Measurements from ENCODE around the gene OR8D1. TPM values are rescaled to one million over a fixed set of nuclear protein-coding genes. Genes with fewer than 3 reads are reported as not detected.

OR8D1 gene
- total RNA-seq, 2 experiments from 2014 or later, result not detected

GRCh38 chr11:124322356-124322755 lies 8.6 kb upstream of the OR8D1 start:
- Mint-ChIP-seq H3K36me3 (ENCODE audit: low read depth) (no peaks in the 10 kb centered on the region), H3K4me1 (ENCODE audit: low read depth) (no peaks in the 10 kb centered on the region), H3K4me3 (no peak overlapping the region), H3K27ac (no peak overlapping the region), H3K27me3 (peaks cover 32% of the 10 kb centered on the region), H3K9me3 (no peaks in the 10 kb centered on the region)
- no peaks in the 10 kb centered on the region for H3K4me1 ChIP-seq (ENCODE audit: insufficient read depth, low read length)
- no peak for TF ChIP-seq CTCF (IDR thresholded peaks at IDR 0.05)
- H3K36me3 ChIP-seq (ENCODE audit: insufficient read depth, low read length), result no peaks in the 10 kb centered on the region
- no peak overlapping the region for H3K4me3 ChIP-seq (ENCODE audit: low read length)
- no peaks in the 10 kb centered on the region for H3K9me3 ChIP-seq (ENCODE audit: control insufficient read depth in 1 of 2, insufficient read depth in 1 of 2, low read length in 2 of 2)
- ChIA-PET POLR2A (no interaction called here), CTCF (no interaction called here)
- ATAC-seq (ENCODE audit: poor library complexity) (no peak), DNase-seq (no peak)
- peaks cover 0 to 4% of the 10 kb centered on the region in 2 experiments for H3K27me3 ChIP-seq (ENCODE audit: control insufficient read depth in 1 of 2, insufficient read depth in 2 of 2, low read length in 2 of 2)
- intact Hi-C loops (cut with DNase I, micrococcal nuclease), result no loop called here
- no peak overlapping the region for H3K27ac ChIP-seq (ENCODE audit: low read depth in 1 of 2, low read length in 2 of 2)

GRCh38 chr11:124320097-124320496 lies 6.3 kb upstream of the OR8D1 start, which contains the start of gene OR8D2:
Gene OR8D2 (minus strand): TSS chr11:124320197. CDS start chr11:124320197, 0 bp downstream.
- Histone ChIP-seq H3K4me3 (ENCODE audit: low read length) (no peak within 1 kb of the TSS), H3K4me1 (ENCODE audit: insufficient read depth, low read length) (no peaks in the 10 kb centered on the region), H3K27me3 (ENCODE audit: control insufficient read depth in 1 of 2, insufficient read depth in 2 of 2, low read length in 2 of 2) (no peaks in the 10 kb centered on the region), H3K9me3 (ENCODE audit: control insufficient read depth in 1 of 2, insufficient read depth in 1 of 2, low read length in 2 of 2) (no peaks in the 10 kb centered on the region), H3K36me3 (ENCODE audit: insufficient read depth, low read length) (no peaks in the 10 kb centered on the region), H3K27ac (ENCODE audit: low read depth in 1 of 2, low read length in 2 of 2) (no peak within 1 kb of the TSS)
- ATAC-seq (ENCODE audit: poor library complexity) (no peak), DNase-seq (no peak)
- Mint-ChIP-seq H3K36me3 (ENCODE audit: low read depth) (no peaks in the 10 kb centered on the region), H3K27ac (no peak within 1 kb of the TSS), H3K9me3 (no peaks in the 10 kb centered on the region), H3K4me3 (no peak within 1 kb of the TSS), H3K4me1 (ENCODE audit: low read depth) (no peaks in the 10 kb centered on the region), H3K27me3 (peaks cover 25% of the 10 kb centered on the region)
- intact Hi-C loops (cut with DNase I, micrococcal nuclease), result no loop called here
- CTCF ChIA-PET, result no interaction called here
- POLR2A ChIA-PET, result no interaction called here
- TF ChIP-seq CTCF (IDR thresholded peaks at IDR 0.05), result no peak

- Mint-ChIP-seq H3K9me3 (no peaks in the 10 kb centered on the region), H3K4me1 (ENCODE audit: low read depth) (no peaks in the 10 kb centered on the region), H3K27ac (no peak overlapping the region), H3K27me3 (peaks cover 12% of the 10 kb centered on the region), H3K4me3 (no peak overlapping the region), H3K36me3 (ENCODE audit: low read depth) (no peaks in the 10 kb centered on the region)
- Histone ChIP-seq H3K36me3 (ENCODE audit: insufficient read depth, low read length) (no peaks in the 10 kb centered on the region), H3K27ac (ENCODE audit: low read depth in 1 of 2, low read length in 2 of 2) (no peak overlapping the region), H3K9me3 (ENCODE audit: control insufficient read depth in 1 of 2, insufficient read depth in 1 of 2, low read length in 2 of 2) (no peaks in the 10 kb centered on the region), H3K4me1 (ENCODE audit: insufficient read depth, low read length) (no peaks in the 10 kb centered on the region), H3K4me3 (ENCODE audit: low read length) (no peak overlapping the region), H3K27me3 (ENCODE audit: control insufficient read depth in 1 of 2, insufficient read depth in 2 of 2, low read length in 2 of 2) (no peaks in the 10 kb centered on the region)
- ChIA-PET POLR2A (no interaction called here), CTCF (no interaction called here)
- no peak for DNase-seq
- TF ChIP-seq CTCF (IDR thresholded peaks at IDR 0.05), result no peak
- no peak for ATAC-seq (ENCODE audit: poor library complexity)
- intact Hi-C loops (cut with DNase I, micrococcal nuclease), result no loop called here
Observed at GRCh38 chr11:124315052-124315451, 1.3 kb upstream of the OR8D1 start.
